Activated CD4-positive, alpha-beta T cell treated with anti-CD3 and anti-CD28 coated beads for 24 hours (primary cell): ENCODE measurements around the gene PPP1R14C.

Source experiments
- DNase-seq, 2 donors: peaks; one replicate each; pipeline ENCODE4 v3.0.0-alpha.2; 2020; ENCODE audit warnings: low read depth in 2 of 2

Gene PPP1R14C

DNA sequence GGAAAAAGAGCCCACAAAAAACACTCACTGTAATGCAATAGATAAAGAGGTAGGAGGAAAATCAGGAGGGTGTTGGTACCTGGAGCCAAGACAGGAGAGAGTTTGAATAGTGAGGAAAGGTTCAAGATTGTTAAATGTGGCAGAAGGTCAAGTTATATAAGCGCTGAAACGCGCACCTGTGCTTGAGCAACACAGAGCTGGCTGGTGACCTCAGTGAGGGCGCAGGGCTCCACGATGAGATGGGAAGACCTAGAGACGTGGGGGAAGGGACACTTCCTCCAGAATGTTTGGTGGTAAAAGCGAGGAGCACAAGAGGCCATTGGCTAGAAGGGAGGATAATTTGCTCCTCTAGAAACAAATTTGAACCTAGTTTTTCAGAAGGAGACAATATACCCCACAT, 4.2 kb upstream of the PPP1R14C start:
- no peak for DNase-seq

DNA sequence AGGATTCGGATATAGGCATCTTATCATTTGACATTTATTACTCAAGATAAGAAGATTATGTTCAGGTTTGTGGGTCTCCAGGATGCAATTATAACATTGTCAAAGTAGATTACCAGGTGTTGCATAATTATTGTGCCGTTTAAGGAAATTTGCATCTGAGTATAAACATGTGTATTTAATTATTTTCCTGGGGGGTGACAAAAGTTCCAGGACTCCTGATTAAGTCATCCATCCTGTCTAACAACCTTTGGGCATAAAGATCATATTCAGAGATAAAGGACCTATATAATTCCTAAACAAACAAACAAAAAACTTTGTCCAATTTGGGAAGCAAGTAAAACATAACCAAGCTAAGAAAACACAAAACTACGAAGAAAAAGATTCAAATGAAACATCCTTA, 3.3 kb upstream of the PPP1R14C start:
- DNase-seq: no peak

DNA sequence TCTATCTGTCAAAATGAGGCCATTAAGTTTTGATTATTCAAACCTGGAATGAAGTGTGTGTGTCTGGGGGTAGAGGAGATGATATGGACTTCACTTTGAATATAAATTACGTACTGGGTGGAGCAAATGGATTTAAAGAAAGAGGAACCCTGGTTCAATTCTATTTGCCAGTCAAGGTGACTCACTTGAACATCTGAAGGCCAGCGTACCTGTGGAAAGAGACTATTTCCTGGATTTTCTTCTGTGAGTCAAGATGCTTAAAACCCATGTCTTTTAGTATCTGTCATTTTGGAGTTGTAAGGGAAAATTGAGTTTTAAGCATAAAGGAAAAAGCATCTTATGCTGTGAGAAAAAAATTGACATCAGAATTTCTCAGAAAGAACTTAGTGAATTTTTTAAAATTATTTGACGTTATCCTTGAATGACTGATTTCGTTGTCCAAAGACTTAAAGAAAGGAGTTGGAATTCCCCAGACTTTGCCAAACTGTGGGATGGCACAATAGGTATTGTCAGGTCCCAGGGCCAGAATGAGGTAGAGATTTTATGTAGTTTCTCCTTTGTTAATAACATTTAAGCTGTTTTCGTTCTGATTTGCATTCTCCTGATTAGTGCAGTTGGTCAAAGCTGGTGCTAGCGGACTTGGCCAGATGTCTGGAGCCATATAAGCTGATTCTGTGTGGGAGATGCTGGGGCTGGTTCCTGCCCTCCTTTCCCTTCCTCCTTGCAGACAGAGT, 2.4 kb upstream of the PPP1R14C start:
- DNase-seq: no peak

DNA sequence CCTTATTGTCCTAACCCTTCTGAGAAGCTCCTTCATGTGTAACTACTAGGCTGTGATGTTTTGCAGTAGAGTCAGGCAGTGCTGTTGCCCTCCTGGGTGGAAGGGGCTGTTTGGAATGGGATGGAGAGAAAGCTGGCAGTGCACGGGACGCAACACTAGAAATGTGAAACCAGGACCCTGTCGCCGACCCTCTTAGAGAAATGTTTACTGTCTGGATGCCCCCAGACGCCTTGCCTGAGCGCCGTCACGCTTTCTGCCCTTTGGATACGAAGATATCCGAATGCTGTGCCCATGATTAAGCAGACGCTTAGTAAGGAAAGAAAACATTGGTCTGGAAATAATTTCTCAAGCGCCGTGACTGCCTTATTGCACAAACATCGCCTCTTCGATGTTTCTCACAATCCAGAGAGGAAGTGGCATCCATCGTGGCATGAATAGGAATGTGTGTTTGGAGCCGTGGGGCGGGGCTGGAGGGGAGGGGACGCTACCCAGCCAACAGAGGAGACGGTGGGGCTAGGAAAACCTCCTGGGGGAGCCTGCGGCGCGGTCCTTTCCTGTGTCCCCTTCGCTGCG, 661 bp upstream of the PPP1R14C start:
- DNase-seq: no peak

DNA sequence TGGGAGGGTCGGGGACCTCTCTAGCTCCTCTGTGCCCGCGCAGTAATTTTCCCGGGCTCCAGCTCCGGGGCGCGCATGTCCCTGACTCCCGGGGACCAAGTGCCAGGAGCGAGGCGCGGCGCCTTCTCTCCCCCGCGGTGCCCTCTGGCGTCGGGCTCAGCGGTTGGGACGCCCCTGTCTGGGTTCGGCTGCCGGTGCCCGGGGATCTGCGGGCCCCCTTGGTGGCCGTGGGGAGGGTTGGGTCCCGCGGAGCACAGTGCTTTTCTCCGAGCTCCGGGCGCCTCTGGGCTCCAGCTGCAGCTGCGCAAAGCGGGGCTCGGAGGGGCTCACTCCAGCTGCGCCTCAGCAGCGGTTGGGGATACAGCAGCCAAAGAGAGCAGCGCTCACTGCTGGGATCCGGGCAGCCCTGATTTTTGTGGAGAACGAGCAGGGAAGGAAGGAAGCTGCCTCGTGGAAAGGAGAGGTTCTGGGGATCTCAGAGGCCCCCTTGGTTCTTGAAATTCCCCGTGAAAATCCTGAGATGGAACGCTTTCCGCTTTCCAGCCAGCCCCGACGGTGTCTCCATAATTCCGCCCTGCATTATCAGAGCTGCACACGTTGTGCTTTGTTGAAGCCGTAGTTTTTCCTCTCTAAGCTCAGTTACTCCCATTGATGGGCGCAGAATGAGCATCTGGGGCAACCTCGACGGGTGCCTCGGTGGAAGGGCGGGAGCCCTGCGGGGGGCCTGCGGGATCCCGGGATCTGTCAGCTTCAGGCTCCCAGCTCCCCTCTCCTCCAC, 861 bp downstream of the PPP1R14C start:
- DNase-seq: no peak

GRCh38 chr6:150144294-150144868, 1.5 kb downstream of the PPP1R14C start:
- no peak for DNase-seq

- no peak for DNase-seq
Measured at GRCh38 chr6:150145427-150145826, 2.6 kb downstream of the PPP1R14C start.

DNA sequence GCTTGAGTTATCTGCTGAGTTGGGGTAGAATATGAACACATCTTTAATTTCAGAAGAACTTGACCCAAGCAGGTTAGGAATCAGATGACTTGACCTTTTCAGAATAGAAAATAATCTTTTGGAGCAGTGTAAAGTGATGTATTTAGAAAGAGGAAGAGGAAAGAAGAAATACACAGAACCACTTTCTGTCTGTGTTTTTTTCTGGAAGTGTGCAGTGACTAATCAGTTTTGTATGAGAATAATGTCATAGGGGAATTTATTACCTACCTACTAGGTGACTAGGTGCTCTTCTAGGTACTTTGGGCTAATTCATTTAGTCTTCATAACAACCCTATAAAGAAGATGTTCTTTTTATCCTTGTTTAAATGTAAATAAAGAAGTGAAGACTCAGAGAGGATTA, 3.0 kb downstream of the PPP1R14C start:
- no peak for DNase-seq

DNA sequence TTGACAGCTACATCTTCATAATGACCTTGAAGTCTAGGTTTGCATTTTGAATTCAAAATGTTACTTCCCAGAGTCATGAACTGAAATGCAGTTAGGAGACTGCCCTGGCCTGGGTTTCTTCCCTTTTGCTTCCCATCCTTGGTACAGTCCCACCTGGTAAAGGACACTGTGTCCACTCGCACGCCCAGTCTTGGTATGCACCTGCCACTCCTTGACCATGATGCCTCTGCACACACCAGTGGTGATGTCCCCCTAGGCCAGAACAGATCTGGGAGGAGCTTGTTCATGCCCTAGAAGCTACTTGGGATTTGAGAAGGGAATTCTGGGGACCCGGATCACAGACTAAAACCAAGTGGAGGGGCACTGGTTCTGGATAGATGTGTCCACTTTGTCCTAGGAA, 3.6 kb downstream of the PPP1R14C start:
- no peak for DNase-seq

DNA sequence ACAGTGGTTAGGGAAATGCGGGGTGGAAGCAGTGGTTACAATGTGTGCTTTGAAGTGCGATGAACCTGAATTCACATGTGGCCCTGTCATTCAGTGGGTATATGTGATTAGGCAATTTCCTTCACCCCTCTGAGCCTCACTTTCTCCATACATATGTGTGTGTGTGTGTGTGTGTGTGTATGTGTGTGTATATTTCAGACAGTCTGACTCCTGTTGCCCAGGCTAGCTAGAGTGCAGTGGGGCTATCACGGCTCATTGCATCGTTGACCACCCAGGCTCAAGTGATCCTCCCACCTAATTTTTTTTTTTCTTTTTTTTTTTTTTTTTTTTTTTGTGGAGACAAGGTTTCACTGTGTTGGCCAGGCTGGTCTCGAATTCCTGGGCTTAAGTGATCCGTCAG, 6.3 kb downstream of the PPP1R14C start:
- DNase-seq: no peak

DNA sequence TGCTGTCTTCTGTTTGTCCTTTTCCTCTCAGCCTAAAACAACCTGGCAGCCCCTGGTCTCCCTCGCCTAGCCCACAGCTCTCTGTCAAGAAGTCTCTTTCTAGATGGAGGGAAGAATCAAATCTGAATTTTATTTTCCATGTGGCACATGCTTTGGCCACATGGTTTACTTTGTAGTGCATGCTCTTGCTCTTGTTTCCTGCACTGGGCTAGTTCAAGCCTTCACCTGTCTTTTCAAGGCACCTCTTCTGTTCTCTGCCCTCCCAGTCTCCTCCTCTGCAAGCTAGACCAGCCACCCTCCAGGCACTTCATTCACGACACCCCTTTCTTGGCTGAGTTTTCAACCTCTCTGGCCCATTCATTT, 7.6 kb downstream of the PPP1R14C start:
- no peak for DNase-seq

DNA sequence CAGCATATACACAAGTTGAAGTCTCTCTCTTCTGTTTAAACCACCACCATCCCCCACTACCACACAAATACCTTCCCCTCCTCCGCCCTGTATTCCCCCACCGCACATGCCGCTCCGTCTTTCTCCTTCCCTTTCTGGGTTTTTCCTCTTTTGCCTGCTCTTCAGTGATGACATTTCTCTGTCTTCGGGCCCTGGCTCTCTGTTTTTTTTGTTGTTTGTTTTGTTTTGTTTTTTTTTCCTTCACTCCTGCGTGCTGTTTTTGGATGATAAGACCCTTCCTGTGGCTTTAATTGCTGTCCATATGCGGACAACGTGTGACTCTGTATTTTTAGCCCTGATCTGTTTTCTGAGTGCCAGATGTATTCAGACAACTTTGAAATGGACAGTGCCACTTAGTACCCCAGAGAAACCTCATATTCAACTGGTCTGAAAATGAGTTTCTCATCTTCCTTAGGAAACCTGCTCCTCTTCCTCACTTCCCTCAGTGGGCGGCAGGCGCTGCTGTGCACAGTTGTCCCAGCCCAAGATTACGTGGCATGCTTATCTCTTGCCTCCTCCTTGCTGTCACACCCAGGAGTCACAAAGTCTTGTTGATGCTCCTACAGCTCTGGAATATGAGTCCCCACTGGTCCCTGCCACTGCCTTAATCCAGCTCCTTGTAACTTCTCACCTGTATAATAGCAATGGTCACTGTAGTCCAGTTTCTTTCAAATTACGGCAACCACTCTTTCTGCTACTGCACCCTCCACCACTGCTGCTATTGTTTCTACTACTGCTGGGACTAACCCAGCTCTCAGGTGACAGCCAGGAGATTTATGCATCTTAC, 8.2 kb downstream of the PPP1R14C start:
- no peak for DNase-seq

DNA sequence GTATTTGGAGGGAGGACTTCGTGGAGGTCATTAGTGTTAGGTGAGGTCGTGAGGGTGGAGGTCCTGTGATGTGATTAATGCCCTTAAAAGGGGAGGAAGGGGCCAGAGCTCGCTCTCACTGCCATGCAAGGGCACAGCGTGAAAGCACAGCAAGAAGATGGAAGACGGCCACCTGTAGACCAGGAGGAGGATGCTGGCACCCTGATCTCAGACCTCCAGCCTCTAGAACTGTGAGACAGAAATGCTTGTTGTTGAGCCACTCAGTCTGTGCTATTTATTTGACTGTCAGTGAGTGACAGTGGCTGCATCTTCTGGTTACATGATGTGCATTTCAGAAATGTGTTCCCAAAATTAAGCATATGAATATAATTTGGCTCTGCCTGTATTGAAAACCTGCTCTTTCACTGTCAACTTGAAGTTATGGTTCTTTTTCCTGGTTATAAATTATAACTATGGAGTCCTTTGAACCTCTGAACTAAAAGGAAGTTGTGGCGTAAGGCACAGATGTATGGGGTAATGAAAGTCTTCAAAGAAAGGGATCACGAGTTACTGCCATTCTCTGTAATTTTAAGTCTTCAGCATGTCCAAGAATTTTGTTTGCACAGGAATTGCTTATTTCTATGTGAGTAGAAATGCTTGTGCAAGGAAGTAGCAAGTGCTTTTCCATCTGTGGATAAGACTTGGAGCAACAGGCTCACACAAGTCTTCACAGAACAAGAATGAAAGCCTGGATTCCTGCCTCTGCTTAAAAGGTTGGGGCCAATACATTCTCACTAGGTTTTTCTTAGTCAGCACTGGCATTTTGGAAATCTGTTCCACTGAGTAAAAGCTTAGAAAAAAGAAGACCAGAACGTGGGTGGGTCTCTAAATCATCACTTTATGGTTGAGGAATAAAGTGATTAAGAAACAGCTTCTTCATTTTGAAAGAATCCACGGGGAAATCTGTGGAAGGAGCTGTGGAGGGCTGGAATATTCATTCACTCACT, 10.3 kb downstream of the PPP1R14C start:
- DNase-seq: no peak

DNA sequence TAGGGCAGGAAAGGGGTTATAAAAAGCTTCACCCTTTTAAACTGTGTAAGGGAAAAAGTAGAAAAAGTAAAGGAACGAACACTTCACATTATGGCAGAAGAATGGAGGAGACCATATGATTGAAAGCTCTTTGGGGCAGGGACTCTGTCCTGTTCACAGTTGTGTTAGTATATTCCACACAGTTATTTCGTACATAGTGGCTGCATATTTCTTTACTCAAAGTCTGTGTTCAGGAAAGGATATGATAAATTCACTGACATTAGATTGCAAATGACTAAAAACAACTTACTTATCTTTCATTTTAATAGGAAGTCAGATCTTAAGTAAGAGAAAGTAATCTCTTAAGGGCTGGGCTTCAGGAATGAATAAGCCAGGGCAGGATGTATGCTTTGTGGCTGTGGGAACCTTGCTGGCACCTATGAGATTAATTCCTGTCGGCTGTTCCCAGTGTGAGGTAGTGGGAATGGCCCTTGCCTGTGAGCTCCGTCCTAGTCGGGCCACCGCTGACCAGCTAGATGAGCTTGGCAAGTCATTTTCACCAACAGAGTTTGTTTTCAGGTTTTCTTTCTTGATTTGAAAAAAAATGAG, 11.2 kb downstream of the PPP1R14C start:
- no peak for DNase-seq

GRCh38 chr6:150156460-150156859, 13.6 kb downstream of the PPP1R14C start:
- DNase-seq: no peak

DNA sequence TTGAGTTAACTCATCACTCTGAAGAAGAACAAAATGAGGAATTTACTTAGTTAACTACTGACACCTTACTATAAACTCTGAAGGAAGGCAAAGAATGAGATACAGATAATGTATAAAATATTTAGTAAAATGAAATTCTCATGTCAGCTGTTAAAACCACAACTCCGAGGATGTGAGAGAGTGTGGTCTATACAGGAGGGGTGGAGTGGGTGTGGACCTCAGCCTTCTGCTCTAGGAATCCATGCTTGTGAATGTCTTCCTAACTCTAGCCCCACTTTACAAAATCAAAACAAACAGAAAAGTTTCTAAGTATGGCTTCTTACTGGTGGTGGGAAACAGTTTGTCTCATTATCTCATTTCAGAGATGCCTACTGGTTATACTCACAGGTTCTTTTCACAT, 14.2 kb downstream of the PPP1R14C start:
- no peak for DNase-seq

DNA sequence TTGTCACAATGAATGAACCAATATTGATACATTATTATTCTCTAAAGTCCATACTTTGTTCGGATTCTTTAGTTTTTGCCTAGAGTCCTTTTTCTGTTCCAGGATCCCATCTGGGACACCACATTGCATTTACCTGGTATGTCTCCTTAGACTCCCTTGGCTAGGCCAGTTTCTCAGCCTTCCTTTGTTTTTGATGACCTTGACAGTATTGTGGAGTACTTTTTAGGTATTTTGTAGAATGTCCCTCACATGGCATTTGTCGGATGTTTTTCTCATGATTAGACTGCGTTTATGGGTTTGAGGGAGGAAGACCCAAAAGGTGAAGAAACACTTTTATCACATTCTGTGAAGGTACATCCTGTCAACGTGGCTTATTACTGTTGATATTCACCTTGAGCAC, 16.9 kb downstream of the PPP1R14C start:
- no peak for DNase-seq

DNA sequence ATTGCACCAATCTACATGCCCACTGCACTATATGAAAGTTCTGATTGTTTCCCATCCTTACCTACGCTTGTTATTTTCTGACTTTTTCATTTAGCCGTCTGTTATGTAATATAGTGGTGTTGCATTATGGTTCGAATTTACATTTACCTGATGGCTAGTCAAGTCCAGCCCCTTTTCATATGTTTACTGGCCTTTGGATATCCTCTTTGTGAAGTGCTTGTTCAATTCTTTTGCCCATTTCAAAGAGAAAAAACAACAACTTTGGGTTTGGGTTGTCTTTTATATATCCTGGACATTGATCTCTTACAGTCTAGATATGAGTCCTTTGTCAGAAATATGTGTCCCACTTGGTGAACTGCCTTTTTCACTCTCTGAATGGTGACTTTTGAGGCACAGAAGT, 21.1 kb downstream of the PPP1R14C start:
- DNase-seq: no peak

DNA sequence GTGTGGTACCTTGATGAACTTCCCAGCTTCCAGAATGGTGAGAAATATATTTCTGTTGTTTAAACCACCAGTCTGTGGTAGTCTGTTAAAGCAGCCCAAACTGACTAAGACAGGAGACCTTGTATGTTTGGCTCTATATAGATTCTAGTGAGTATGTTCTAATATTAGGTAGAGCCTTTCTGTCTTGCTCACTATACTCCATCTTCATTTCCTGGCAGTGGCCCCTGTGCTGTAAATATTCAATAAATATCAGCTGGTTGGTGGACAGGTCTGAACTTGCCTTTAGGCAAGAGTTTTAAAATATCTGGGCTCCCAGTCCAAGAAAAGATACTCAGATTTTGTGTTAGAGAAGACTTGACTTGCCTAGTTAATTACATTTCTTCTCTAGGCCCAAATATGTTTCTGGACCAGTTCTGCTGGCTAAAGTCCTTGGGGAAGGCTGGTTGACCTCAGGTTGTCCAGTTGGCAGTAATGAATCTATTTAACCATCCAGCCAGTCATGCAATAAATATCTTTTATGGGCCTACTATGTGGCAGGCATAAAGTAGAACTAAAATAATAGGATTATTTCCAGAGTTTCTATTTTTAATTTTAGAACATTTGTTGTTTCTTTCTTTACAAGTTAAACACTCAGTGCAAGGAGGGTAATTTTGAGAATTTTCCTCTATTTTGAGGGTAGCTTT, 22.3 kb downstream of the PPP1R14C start:
- no peak for DNase-seq

DNA sequence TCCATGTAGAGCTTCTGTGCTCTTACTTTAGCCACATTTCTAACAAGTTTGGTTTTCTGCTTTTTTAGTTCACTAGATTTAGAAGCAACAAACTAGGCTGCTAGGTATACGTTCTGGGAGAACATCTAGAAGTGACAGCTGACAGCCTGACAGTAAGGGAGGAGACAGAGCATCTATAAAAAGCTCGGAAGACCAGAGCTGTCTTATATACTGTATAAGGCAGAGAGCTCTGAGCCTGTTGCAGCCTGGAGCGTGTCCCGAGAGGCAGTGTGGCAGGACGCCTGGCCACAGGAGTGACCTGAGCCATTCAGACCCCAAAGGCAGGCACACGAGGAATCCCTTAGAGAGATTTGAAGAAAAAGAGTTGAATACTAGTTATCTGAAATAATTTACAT, 24.6 kb downstream of the PPP1R14C start:
- no peak for DNase-seq
